ENCODE results near the gene DRAXIN. TPM values are rescaled to one million over a fixed set of nuclear protein-coding genes. Genes with fewer than 3 reads are reported as not detected.
A peak's percentile ranks its signal among the peaks of the same experiment; 100 is the strongest.
"Not testable (repeated sequence)": the region's sequence is repeated elsewhere in the genome, so short reads cannot be mapped to it uniquely, and the experiment has no call there.

DRAXIN gene, protein sequence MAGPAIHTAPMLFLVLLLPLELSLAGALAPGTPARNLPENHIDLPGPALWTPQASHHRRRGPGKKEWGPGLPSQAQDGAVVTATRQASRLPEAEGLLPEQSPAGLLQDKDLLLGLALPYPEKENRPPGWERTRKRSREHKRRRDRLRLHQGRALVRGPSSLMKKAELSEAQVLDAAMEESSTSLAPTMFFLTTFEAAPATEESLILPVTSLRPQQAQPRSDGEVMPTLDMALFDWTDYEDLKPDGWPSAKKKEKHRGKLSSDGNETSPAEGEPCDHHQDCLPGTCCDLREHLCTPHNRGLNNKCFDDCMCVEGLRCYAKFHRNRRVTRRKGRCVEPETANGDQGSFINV
- total RNA-seq = 0.09 TPM
- long read RNA-seq, full-length matches to known transcripts = 1 of 1 reads
- long read RNA-seq, partial matches to known transcripts = 0 of 1 reads
- long read RNA-seq, other reads (novel, unspliced or antisense) = 0 of 1 reads

DNA sequence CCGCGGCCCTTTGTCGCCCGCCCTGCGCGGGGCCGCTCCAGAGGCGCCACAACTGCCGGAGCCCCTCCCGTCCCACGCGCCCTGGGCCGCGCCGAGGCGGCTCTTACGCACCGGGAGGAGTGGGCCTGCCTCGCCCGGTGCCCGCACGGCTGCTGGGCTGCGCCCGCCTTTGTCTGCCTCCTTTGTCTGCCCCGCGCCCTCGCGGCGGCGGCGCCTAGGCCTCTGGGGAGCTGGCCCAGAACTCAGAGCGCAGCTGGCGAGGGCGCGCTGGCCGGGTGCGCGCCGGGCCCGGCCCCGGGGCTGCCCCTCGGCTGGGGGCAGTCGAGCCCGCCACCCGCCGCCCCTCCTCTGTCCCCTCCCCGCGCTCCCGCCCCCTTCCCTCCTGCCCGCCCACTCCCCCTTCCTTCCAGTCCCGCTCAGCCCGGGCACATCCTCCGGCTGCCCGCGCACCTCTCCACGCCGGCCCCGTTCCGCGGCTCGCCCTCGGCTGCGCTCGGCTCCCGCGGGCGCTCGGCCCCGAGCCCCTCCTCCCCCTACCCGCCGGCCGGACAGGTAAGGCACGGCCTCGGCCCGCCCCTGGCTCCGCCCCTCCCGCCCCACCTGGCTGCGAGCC lies at the start of gene DRAXIN:
TSS of gene DRAXIN (plus strand) at position 409 of the 613 bp plus-strand sequence. CDS start 14,549 bp downstream, outside the sequence.
- ATAC-seq (peak; percentile 6), DNase-seq (no peak)
- Histone ChIP-seq H3K4me1 (peaks cover 9% of the 10 kb centered on the region), H3K27ac (no peak within 1 kb of the TSS), H3K27me3 (peaks cover 56% of the 10 kb centered on the region), H3K36me3 (no peaks in the 10 kb centered on the region), H3K4me3 (peak within 1 kb of the TSS; percentile 32), H3K9me3 (no peaks in the 10 kb centered on the region)
- intact Hi-C loops (cut with DNase I) = no loop called here
- TF ChIP-seq, protein P1, sequence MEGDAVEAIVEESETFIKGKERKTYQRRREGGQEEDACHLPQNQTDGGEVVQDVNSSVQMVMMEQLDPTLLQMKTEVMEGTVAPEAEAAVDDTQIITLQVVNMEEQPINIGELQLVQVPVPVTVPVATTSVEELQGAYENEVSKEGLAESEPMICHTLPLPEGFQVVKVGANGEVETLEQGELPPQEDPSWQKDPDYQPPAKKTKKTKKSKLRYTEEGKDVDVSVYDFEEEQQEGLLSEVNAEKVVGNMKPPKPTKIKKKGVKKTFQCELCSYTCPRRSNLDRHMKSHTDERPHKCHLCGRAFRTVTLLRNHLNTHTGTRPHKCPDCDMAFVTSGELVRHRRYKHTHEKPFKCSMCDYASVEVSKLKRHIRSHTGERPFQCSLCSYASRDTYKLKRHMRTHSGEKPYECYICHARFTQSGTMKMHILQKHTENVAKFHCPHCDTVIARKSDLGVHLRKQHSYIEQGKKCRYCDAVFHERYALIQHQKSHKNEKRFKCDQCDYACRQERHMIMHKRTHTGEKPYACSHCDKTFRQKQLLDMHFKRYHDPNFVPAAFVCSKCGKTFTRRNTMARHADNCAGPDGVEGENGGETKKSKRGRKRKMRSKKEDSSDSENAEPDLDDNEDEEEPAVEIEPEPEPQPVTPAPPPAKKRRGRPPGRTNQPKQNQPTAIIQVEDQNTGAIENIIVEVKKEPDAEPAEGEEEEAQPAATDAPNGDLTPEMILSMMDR (IDR thresholded peaks at IDR 0.05) = no peak

- peaks cover 8% of the 10 kb centered on the region for H3K27me3 ChIP-seq
- H3K4me1 ChIP-seq = no peaks in the 10 kb centered on the region
- no peaks in the 10 kb centered on the region for H3K36me3 ChIP-seq
- H3K27ac ChIP-seq = no peak overlapping the region
- intact Hi-C loops (cut with DNase I) = loop anchor here (10.0 kb wide), 2 partner anchors 167 to 397 kb away; partner anchors contain the start of gene DISP3
- TF ChIP-seq, protein P1 (IDR thresholded peaks at IDR 0.05) = no peak
- no peak overlapping the region for H3K4me3 ChIP-seq
- ATAC-seq (no peak), DNase-seq (no peak)
- no peaks in the 10 kb centered on the region for H3K9me3 ChIP-seq
Observed at GRCh38 chr1:11641776-11642305, 49.7 kb upstream of the DRAXIN start.

DNA sequence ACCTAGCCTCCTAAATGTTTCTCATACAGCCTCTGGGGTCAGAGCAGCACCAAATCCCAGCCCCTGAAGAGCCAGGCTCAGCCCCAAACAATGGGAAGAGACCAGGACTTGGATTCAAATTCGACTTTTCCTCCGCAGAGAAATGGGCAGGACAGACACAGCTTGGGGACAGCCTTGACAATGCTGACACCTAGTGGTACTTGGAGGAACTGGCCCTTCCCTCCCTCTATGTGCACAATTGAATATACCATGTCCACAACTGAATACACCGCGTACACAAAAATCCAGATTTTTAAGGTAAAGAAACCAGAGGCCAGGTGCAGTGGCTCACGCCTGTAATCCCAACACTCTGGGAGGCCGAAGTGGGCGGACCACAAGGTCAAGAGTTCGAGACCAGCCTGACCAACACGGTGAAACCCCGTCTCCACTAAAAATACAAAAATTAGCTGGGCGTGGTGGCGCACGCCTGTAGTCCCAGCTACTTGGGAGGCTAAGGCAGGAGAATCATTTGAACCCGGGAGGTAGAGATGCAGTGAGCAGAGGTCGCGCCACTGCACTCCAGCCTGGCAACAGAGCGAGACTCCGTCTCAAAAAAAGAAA lies 49.0 kb upstream of the DRAXIN start:
- intact Hi-C loops (cut with DNase I) = loop anchor here (10.0 kb wide), 2 partner anchors 168 to 398 kb away; partner anchors contain the start of gene DISP3
- TF ChIP-seq, protein P1 (IDR thresholded peaks at IDR 0.05) = peak; percentile 95
- ATAC-seq = peak; percentile 90
- not testable (repeated sequence) for H3K36me3 ChIP-seq, H3K27me3 ChIP-seq, H3K4me3 ChIP-seq, H3K27ac ChIP-seq, H3K9me3 ChIP-seq, DNase-seq, H3K4me1 ChIP-seq

- no peak overlapping the region for H3K4me3 ChIP-seq
- H3K9me3 ChIP-seq = no peaks in the 10 kb centered on the region
- DNase-seq = no peak
- TF ChIP-seq, protein P1 (IDR thresholded peaks at IDR 0.05) = no peak
- H3K36me3 ChIP-seq = no peaks in the 10 kb centered on the region
- ATAC-seq = no peak
- no peaks in the 10 kb centered on the region for H3K27me3 ChIP-seq
- H3K4me1 ChIP-seq = peaks cover 3% of the 10 kb centered on the region
- H3K27ac ChIP-seq = no peak overlapping the region
- intact Hi-C loops (cut with DNase I) = loop anchor here (10.0 kb wide), 2 partner anchors 169 to 399 kb away; partner anchors contain the start of gene DISP3
Observed at GRCh38 chr1:11643782-11644181, 47.7 kb upstream of the DRAXIN start.

- intact Hi-C loops (cut with DNase I) = loop anchor here (5.0 to 10.0 kb wide), 3 partner anchors 170 to 608 kb away; partner anchors contain the start of gene DISP3
- TF ChIP-seq, protein P1 (IDR thresholded peaks at IDR 0.05) = no peak
- H3K9me3 ChIP-seq = no peaks in the 10 kb centered on the region
- H3K27me3 ChIP-seq = no peaks in the 10 kb centered on the region
- H3K4me1 ChIP-seq = peaks cover 16% of the 10 kb centered on the region
- H3K36me3 ChIP-seq = no peaks in the 10 kb centered on the region
- no peak for DNase-seq
- H3K27ac ChIP-seq = no peak overlapping the region
- ATAC-seq = no peak
- no peak overlapping the region for H3K4me3 ChIP-seq
Observed at GRCh38 chr1:11645270-11645669, 46.2 kb upstream of the DRAXIN start.
